HG03103 (cell line): ENCODE results near the gene MAGI2.
"Not testable (repeated sequence)": the region's sequence is repeated elsewhere in the genome, so short reads cannot be mapped to it uniquely, and the experiment has no call there.

Experiments
- ATAC-seq: cut with Tn5 transposase; IDR thresholded peaks from one replicate; pipeline ENCODE4 v1.9.1; 2021; ENCODE audit warnings: low read depth; ENCODE audit not compliant: unreplicated experiment

MAGI2 gene

DNA sequence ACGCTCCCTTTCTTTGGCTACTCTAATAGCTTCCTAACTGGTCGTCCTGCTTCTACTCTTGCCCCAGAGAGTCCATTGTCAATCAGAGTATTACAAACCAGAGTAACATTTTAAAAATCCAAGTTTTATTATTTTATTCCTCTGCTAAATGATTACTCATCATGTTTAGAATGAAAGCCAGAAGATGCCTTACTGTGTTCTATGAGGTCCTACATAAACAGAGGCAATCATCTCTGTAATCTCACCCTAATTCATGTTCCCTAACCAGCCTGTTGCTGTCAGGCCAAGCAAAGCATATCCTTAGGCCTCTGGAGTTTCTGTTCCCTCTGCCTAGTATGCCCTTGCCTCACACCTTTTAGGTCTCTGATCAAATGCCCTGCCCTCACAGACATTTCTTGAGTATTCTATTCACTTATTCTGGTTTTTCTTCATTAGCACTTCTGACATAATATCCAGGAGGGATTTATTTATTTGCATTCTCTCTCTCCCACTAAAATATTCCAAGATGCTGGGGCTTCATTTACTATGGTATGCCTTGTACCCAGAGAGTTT, 1157.3 kb downstream of the MAGI2 start:
- no peak for ATAC-seq

DNA sequence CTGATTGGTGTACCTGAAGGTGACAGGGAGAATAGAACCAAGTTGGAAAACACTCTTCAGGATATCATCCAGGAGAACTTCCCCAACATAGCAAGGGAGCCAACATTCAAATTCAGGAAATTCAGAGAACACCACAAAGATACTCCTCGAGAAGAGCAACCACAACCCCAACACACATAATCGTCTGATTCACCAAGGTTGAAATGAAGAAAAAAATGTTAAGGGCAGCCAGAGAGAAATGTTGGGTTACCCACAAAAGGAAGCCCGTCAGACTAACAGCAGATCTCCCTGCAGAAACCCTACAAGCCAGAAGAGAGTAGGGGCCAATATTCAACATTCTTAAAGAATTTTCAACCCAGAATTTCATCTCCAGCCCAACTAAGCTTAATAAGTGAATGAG, 1164.0 kb downstream of the MAGI2 start:
- ATAC-seq = not testable (repeated sequence)

DNA sequence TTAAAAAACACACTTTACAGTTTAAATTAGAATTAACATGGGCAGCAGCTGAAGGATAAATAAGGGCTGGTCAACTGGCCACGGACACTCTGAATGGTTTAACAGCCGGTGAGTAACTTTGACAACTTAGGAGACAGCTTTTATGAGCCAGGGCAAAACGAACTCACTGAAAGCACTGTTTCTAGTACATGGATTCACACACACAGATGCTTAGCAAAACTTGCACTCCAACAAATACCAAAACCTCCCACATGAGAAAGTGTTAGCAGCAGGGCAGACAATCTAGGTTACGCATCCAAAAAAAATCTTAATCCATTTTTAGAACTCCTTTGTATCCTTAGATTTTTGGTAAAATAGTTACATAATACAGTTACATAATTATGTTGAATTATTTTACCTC, 1168.5 kb downstream of the MAGI2 start:
- ATAC-seq = no peak

DNA sequence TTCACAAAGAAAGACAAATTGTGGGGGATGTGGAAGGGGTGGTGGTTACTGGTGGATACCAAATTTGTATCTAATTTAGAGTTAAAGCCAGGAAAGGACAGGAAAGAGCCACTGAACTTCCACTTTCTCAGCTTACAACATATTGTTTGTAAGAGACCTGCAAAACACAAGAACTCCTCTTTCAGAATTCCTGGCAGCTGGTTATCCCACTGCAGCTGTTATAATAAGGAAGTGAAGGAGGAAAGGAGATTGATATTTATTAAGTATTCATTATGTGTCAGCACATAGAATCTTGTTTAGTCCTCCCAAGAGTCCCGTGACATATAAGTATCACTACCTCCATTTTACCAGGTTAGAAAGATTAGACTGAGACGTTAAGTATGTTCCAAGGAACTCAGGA, 1173.2 kb downstream of the MAGI2 start:
- ATAC-seq = no peak

DNA sequence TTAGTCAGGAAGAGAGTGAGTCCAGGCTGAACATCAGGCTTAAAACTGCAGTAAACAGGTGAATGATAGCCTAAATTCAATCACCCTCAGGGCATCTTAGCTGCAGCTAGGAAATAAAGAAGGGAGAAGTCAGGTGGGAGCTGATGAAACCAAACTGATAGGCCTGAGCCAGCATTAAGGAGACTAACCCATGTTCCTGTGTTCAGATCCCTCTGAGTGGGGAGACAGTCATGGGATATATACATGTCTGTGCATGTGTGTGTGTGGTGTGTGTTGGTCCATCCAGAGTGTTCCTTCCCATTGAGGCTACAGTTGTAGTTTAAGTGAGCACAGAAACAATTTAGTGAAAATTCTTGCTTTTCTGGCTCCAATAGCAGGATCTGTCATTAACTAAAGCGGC, 1174.0 kb downstream of the MAGI2 start:
- no peak for ATAC-seq

DNA sequence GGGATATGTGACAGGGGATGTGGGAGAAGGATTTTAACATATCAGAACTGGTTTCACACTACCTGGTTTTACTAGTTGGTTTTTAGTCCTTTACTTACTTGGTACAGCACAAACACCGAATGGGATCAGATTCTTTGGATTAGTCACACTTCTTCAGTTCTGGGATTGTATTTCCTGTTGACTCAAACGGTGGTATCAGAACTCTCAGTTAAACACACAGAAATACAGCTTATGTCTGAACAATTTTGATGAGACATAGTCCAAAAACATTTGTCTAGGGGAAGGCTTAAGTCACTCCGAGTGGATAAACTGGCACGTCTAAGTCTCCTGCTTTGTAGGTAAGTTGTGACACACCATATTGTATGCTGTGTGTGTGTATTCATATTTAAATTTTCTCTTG, 1174.4 kb downstream of the MAGI2 start:
- ATAC-seq = no peak

- ATAC-seq = no peak
These were observed 1186.3 kb downstream of the MAGI2 start for GRCh38 chr7:78267141-78267540.

GRCh38 chr7:78265486-78265885, 1188.0 kb downstream of the MAGI2 start:
- no peak for ATAC-seq

DNA sequence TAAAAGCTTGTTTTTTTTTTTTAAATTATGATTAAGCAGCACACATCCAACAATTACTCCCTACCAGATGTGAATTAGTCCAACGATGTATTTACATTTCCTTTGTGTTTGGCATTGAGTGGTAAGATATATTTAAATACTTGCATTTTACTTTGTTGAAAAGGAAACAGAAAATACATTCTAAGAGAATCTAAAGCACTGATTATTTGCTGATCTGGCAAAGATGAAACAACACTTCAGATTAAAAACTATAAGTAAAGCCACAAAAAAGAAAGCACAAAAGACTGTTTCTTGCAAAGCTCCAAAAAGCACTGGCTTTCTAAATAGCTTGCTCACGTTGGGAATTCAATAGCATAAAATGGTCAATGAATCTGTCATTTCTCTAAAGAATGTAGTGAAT, 1188.4 kb downstream of the MAGI2 start:
- ATAC-seq = no peak

DNA sequence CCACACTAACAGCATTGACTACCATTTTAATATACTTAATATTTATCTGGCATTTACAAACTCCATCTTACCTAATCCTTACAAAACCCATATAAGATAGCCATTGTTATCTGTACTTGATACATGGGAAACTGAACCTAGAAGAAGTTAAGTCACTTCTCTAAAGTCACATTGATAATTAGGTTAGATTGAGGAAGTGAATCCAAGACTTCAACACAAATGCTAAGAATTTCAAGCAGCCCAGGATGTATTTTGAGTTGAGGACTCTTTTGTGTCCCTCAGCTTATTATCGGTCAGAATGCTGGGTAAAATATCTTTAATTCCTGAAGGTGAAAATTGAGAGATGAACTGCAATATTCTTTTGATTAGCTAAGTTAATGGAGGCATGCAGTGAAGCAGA, 1189.4 kb downstream of the MAGI2 start:
- no peak for ATAC-seq

DNA sequence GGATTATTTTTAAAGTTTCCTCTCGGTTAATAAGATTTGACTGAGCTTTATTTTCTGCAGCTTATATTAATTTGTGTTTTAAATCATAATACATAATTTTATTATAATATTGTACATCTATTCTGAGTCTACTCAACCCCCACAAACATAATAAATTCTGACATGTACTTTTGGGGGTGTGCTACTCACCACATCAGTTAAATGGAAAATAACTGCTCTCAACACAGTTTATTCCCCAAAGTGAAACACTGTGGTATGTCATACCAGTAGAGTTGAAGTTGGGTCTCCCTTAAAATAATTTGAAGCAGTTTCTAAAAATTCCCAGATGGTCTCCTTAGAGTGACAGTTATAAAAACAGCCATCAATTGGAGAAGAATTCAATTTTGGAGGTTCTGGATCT, 1191.7 kb downstream of the MAGI2 start:
- no peak for ATAC-seq

- no peak for ATAC-seq
These were observed 1192.2 kb downstream of the MAGI2 start for GRCh38 chr7:78261302-78261701.

- no peak for ATAC-seq
These were observed 1192.6 kb downstream of the MAGI2 start for GRCh38 chr7:78260826-78261225.

GRCh38 chr7:78254726-78255055, 1198.8 kb downstream of the MAGI2 start:
- ATAC-seq = no peak

GRCh38 chr7:78253850-78254725, 1199.4 kb downstream of the MAGI2 start:
- no peak for ATAC-seq

- no peak for ATAC-seq
These were observed 1204.6 kb downstream of the MAGI2 start for GRCh38 chr7:78248867-78249266.

DNA sequence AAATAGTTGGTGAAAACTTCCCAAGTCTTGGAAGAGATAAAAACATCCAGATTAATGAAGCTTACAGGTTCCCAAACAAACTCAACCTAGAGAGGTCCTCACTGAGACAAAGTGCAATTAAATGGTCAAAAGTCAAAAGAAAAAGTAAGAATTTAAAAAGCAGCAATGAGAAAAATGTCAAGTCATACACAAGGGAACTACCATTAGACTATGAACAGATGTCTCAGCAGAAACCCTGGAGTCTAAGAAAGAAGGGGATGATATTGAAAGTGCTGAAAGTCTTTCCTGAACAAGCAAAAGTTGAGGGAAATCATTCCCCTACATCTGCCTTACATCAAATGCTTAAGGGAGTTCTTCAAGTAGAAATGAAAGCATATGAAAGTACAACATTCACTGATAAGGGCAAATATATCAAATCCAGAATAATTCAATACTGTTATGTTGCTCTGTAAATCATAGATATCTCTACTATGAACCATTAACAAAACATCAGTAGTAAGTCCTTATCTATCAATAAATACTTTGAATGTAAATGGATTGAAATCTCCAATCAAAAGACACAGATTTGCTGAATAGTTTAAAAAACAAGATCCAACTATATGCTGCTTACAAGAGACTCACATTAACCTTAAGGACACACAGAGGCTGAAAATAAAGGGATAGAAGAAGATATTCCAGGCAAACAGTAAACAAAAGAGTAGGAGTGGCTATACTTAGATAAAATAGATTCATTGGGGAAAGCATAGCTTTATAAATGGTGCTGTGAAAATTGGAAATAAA, 1205.4 kb downstream of the MAGI2 start:
- ATAC-seq = no peak

- not testable (repeated sequence) for ATAC-seq
These were observed 1213.3 kb downstream of the MAGI2 start for GRCh38 chr7:78240179-78240578.

DNA sequence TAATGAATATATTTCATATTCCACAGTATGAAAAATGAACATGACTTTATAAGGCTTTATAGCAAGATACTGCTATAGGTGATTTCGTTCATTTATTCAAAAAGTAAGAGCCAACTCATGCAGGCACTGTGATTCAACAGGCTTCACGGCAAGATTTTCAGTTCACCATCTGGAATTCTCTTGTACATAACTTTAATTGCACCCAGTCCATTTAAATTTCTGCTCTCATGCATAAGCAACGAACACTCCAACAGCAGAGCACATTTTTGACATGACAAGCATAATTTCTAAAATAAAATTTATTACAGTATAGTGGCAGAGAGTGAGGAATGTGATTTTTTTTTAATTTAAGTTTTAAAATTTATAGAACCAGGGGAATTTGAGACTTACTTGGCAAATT, 1218.8 kb downstream of the MAGI2 start:
- no peak for ATAC-seq

DNA sequence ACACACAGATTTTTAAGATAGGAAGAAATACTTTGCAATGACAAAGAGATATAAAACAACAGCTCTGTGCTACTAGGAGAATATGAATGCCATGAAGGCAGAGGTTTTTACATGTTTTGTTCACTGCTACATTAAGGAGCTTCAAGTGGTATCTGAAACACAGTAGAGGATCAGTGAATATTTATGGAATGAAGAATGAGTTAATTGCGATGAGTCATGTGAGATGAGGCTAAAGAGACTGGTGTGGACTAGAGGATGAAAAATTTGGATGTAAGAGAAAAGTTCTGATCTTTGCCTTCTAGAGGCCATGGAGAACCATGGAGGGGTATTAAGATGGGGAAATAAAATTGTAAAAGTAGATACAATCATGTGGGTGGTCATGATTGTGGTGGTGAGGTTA, 1220.7 kb downstream of the MAGI2 start:
- ATAC-seq = no peak

- no peak for ATAC-seq
These were observed 1227.3 kb downstream of the MAGI2 start for GRCh38 chr7:78226059-78226719.
